Fibroblast of lung (primary cell): ENCODE measurements around the gene KPNA2. TPM values are rescaled to one million over a fixed set of nuclear protein-coding genes. Genes with fewer than 3 reads are reported as not detected.

Source experiments
- DNase-seq, 2 donors: peaks; one replicate each; pipeline versions ENCODE4 v3.0.0 to v3.0.0-alpha.2; 2010; ENCODE audit warnings: low read depth in 2 of 2
- H2AFZ ChIP-seq: 2 replicates; pipeline ENCODE4 v1.5.1; 2012; ENCODE audit warnings: low read length, control low read depth, inconsistent platforms
- H3K27ac ChIP-seq: 2 replicates; pipeline ENCODE4 v1.5.1; 2011; ENCODE audit warnings: low read length, control low read depth; ENCODE audit not compliant: insufficient read depth
- H3K27me3 ChIP-seq: 2 replicates; pipeline ENCODE4 v1.5.1; 2011; ENCODE audit warnings: mild to moderate bottlenecking, low read length; ENCODE audit not compliant: control insufficient read depth, insufficient read depth
- H3K36me3 ChIP-seq: 2 replicates; pipeline ENCODE4 v1.5.1; 2011; ENCODE audit warnings: low read length; ENCODE audit not compliant: control insufficient read depth, insufficient read depth
- H3K4me1 ChIP-seq: 2 replicates; pipeline ENCODE4 v1.5.1; 2011; ENCODE audit warnings: low read length; ENCODE audit not compliant: control insufficient read depth, insufficient read depth; ENCODE audit errors: extremely low read depth
- H3K4me2 ChIP-seq: 2 replicates; pipeline ENCODE4 v1.5.1; 2011; ENCODE audit warnings: low read length, control low read depth; ENCODE audit not compliant: insufficient read depth; ENCODE audit errors: extremely low read depth
- H3K4me3 ChIP-seq, 4 experiments: fragments of 200-600 bp in 1 of 4; sonication (generic) in 1 of 4; replicated peaks in 1 of 4; 2 replicates each; pipeline ENCODE4 v1.5.1; 2011 to 2016; ENCODE audit warnings: low read length in 4 of 4, low read depth in 3 of 4, mild to moderate bottlenecking in 3 of 4, control low read depth in 2 of 4, inconsistent platforms in 1 of 4, mixed read lengths in 1 of 4; ENCODE audit not compliant: insufficient read depth in 1 of 4; ENCODE audit errors: control extremely low read depth in 1 of 4
- H3K79me2 ChIP-seq: 2 replicates; pipeline ENCODE4 v1.5.1; 2012; ENCODE audit warnings: mild to moderate bottlenecking, low read length, inconsistent platforms; ENCODE audit not compliant: control insufficient read depth, insufficient read depth
- H3K9ac ChIP-seq: 2 replicates; pipeline ENCODE4 v1.5.1; 2011; ENCODE audit warnings: mild to moderate bottlenecking, low read length, control low read depth; ENCODE audit not compliant: insufficient read depth
- H3K9me3 ChIP-seq: 2 replicates; pipeline ENCODE4 v1.5.1; 2012; ENCODE audit warnings: low read depth, low read length; ENCODE audit not compliant: control insufficient read depth, insufficient read depth
- H4K20me1 ChIP-seq: 2 replicates; pipeline ENCODE4 v1.5.1; 2011; ENCODE audit warnings: low read length; ENCODE audit not compliant: control insufficient read depth, insufficient read depth; ENCODE audit errors: extremely low read depth
- CTCF ChIP-seq, 2 donors: IDR thresholded peaks in 1 of 2; conservative IDR thresholded peaks in 1 of 2; 1 replicate in 1 of 2; 2 replicates in 1 of 2; pipeline ENCODE4 v1.5.1; 2011 to 2012; ENCODE audit warnings: low read length in 2 of 2, control low read depth in 1 of 2, inconsistent platforms in 1 of 2, low read depth in 1 of 2, mild to moderate bottlenecking in 1 of 2
- EZH2 ChIP-seq: IDR thresholded peaks from 2 replicates; pipeline ENCODE4 v1.5.1; 2012; ENCODE audit warnings: low read length, control low read depth, mild to moderate bottlenecking; ENCODE audit errors: missing control alignments
- polyA plus RNA-seq, 2 donors: library from polyadenylated mRNA; depleted of rRNA in 1 of 2; stranded (reverse) in 1 of 2; unstranded in 1 of 2; fragments of >200 nt; gene quantifications; 2 replicates each; pipeline ENCODE4 v1.2.1, GENCODE V29; 2011 to 2012; ENCODE audit warnings: missing spikeins in 1 of 2
- total RNA-seq: library from RNA; depleted of rRNA; stranded (reverse); fragments of >200 nt; gene quantifications from 2 replicates; pipeline ENCODE4 v1.2.1, GENCODE V29; 2014

The KPNA2 gene
- total and polyA plus RNA-seq, 2 donors (not counting 1 experiment from before 2014, with no cell fraction given) = 44.3 to 96.1 TPM

DNA sequence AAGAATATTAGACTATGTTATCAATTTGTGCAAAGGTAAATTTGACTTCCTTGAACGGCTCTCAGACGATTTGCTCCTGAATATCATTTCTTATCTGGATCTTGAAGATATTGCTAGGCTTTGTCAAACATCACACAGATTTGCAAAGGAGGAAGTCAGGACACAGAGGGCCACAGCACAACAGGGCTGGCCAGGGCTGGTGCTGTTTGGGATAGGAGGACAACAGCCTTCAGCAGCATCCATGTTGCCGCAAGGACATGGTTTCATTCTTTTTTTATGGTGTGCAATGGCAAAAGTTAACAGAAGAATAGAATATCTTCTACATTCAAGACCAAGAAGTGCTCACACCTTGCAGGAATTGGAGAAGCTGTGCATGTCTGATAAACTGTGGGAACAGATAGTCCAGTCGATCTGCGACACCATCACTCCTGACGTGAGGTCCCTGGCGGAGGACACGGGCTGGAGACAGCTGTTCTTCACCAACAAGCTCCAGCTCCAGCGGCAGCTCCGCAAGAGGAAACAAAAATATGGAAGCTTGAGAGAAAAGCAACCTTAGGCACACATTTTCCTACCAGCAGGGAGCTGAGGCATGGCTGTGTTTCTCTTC, 59.8 kb downstream of the KPNA2 start:
- TF ChIP-seq EZH2 (no peak), CTCF (conservative IDR thresholded peaks at IDR 0.05 in 1 of 2, IDR thresholded peaks at IDR 0.05 in 1 of 2; ENCODE audit: low read depth in 1 of 2, low read length in 2 of 2) (no peak)
- Histone ChIP-seq H3K27me3 (no peaks in the 10 kb centered on the region), H3K4me1 (no peaks in the 10 kb centered on the region), H3K4me2 (no peak overlapping the region), H3K4me3 (no peak overlapping the region), H3K9me3 (no peaks in the 10 kb centered on the region), H4K20me1 (no peaks in the 10 kb centered on the region), H3K36me3 (no peaks in the 10 kb centered on the region), H3K27ac (no peak overlapping the region), H2AFZ (no peak overlapping the region), H3K79me2 (no peaks in the 10 kb centered on the region), H3K9ac (no peak overlapping the region)
- DNase-seq = no peak

DNA sequence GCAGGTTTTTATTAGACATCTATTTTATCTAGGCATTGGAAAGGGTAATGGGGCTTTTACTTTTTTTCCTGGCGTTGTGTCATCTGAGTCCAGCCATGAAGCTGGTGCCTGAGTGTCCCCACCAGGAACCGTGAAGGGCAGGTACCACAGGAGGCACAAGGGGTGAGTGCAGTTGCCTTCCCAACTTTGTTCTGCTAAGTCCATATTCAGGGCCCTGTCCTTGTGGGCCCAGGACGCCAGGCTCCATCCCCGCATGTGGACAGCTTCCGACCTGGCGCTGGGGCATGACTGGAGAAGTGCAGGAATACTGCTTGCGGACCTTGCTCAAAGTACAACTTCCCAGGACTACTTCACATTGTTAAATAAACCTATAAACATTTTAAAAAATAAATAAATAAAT, 60.6 kb downstream of the KPNA2 start:
- H3K9me3 ChIP-seq = no peaks in the 10 kb centered on the region
- no peaks in the 10 kb centered on the region for H4K20me1 ChIP-seq
- H3K4me1 ChIP-seq = no peaks in the 10 kb centered on the region
- DNase-seq = no peak
- no peaks in the 10 kb centered on the region for H3K36me3 ChIP-seq
- no peaks in the 10 kb centered on the region for H3K79me2 ChIP-seq
- no peak overlapping the region for H2AFZ ChIP-seq
- H3K9ac ChIP-seq = no peak overlapping the region
- H3K27ac ChIP-seq = no peak overlapping the region
- H3K4me2 ChIP-seq = no peak overlapping the region
- TF ChIP-seq EZH2 (no peak), CTCF (conservative IDR thresholded peaks at IDR 0.05 in 1 of 2, IDR thresholded peaks at IDR 0.05 in 1 of 2; ENCODE audit: low read depth in 1 of 2, low read length in 2 of 2) (no peak)
- H3K27me3 ChIP-seq = no peaks in the 10 kb centered on the region
- no peak overlapping the region for H3K4me3 ChIP-seq

Other genes with a start within 250 kb of the KPNA2 start
- 22.6 and 35.8 TPM in 2 replicates for gene BPTF, start 210.2 kb upstream of the KPNA2 start, total RNA-seq
- gene BPTF, start 210.2 kb upstream of the KPNA2 start, polyA plus RNA-seq = 38.6 TPM in 2 replicates
- 9.2 and 17.0 TPM in 2 replicates for gene C17orf58, start 39.3 kb upstream of the KPNA2 start, total RNA-seq
- 10.6 and 11.9 TPM in 2 replicates for gene C17orf58, start 39.3 kb upstream of the KPNA2 start, polyA plus RNA-seq
- 83.2 and 119 TPM in 2 replicates for gene AMZ2, start 212.3 kb downstream of the KPNA2 start, total RNA-seq
- gene AMZ2, start 212.3 kb downstream of the KPNA2 start, polyA plus RNA-seq = 85.9 and 105 TPM in 2 replicates